NK-92 (cell line): ENCODE results near the gene BAX.

Experiments
- DNase-seq: peaks from one replicate; lab custom pipeline; 2025; ENCODE audit not compliant: unreplicated experiment; lab: John Stamatoyannopoulos, UW

The BAX gene

GRCh38 chr19:48928164-48929025, 26.3 kb upstream of the BAX start:
- DNase-seq, result no peak

- DNase-seq, result no peak
Observed at GRCh38 chr19:48933382-48933932, 21.2 kb upstream of the BAX start, which contains the start of gene DHDH. Gene DHDH (plus strand): TSS chr19:48933699. CDS start chr19:48933722, 23 bp downstream.

GRCh38 chr19:48934837-48935236, 19.8 kb upstream of the BAX start:
- no peak for DNase-seq

GRCh38 chr19:48935864-48936263, 18.8 kb upstream of the BAX start:
- DNase-seq, result no peak

- no peak for DNase-seq
Observed at GRCh38 chr19:48938256-48938655, 16.4 kb upstream of the BAX start.

GRCh38 chr19:48940902-48941301, 13.8 kb upstream of the BAX start:
- no peak for DNase-seq

- DNase-seq, result no peak
Observed at GRCh38 chr19:48943081-48943480, 11.6 kb upstream of the BAX start.

- DNase-seq, result no peak
Observed at GRCh38 chr19:48945415-48945814, 9.3 kb upstream of the BAX start.

GRCh38 chr19:48945817-48946216, 8.9 kb upstream of the BAX start:
- no peak for DNase-seq

- no peak for DNase-seq
Observed at GRCh38 chr19:48946463-48947257, 8.0 kb upstream of the BAX start.

GRCh38 chr19:48947258-48947542, 7.5 kb upstream of the BAX start:
- DNase-seq, result no peak

- no peak for DNase-seq
Observed at GRCh38 chr19:48950159-48950558, 4.5 kb upstream of the BAX start.

GRCh38 chr19:48950830-48951519, 3.7 kb upstream of the BAX start:
- DNase-seq, result no peak

- DNase-seq, result no peak
Observed at GRCh38 chr19:48953141-48953540, 1.5 kb upstream of the BAX start.

GRCh38 chr19:48953990-48954594, 583 bp upstream of the BAX start:
- DNase-seq, result no peak

- no peak for DNase-seq
Observed at GRCh38 chr19:48955308-48955958, 758 bp downstream of the BAX start.

GRCh38 chr19:48958006-48958405, 3.3 kb downstream of the BAX start:
- DNase-seq, result no peak

GRCh38 chr19:48959341-48960239, 4.9 kb downstream of the BAX start:
- DNase-seq, result no peak

- no peak for DNase-seq
Observed at GRCh38 chr19:48961051-48961649, 6.5 kb downstream of the BAX start.
